Small intestine (tissue), 16 donors: ENCODE data around the gene ZBTB3. TPM values are rescaled to one million over a fixed set of nuclear protein-coding genes. Genes with fewer than 3 reads are reported as not detected.

Experiments
- DNase-seq, 2 donors: peaks; one replicate each; pipeline versions ENCODE4 v3.0.0 to v3.0.0-alpha.2; 2013
- FAIRE-seq: peaks from 2 replicates; lab custom pipeline; 2012; peaks lifted over from hg19 to GRCh38; lab: Jason Lieb, UNC
- H3K27ac ChIP-seq, 3 donors: one replicate each; pipeline ENCODE4 v1.5.1; 2013; ENCODE audit warnings: low read length in 2 of 3, mild to moderate bottlenecking in 2 of 3, control low read depth in 1 of 3, inconsistent platforms in 1 of 3, low read depth in 1 of 3, moderate library complexity in 1 of 3
- H3K27me3 ChIP-seq, 3 donors: one replicate each; pipeline ENCODE4 v1.6.1; 2013; ENCODE audit warnings: low read length in 3 of 3, inconsistent platforms in 1 of 3; ENCODE audit not compliant: control insufficient read depth in 3 of 3, insufficient read depth in 3 of 3
- H3K36me3 ChIP-seq, 3 donors: one replicate each; pipeline ENCODE4 v1.6.1; 2013; ENCODE audit warnings: low read length in 3 of 3, inconsistent platforms in 1 of 3, low read depth in 1 of 3, mild to moderate bottlenecking in 1 of 3, moderate library complexity in 1 of 3; ENCODE audit not compliant: control insufficient read depth in 3 of 3, insufficient read depth in 2 of 3
- H3K4me1 ChIP-seq, 3 donors: one replicate each; pipeline ENCODE4 v1.6.1; 2013; ENCODE audit warnings: low read length in 2 of 3, inconsistent platforms in 1 of 3, low read depth in 1 of 3, mild to moderate bottlenecking in 1 of 3, moderate library complexity in 1 of 3; ENCODE audit not compliant: control insufficient read depth in 3 of 3, insufficient read depth in 2 of 3
- H3K4me3 ChIP-seq, 3 donors: one replicate each; pipeline ENCODE4 v1.5.1; 2013; ENCODE audit warnings: low read length in 3 of 3, control low read depth in 1 of 3, inconsistent platforms in 1 of 3, low read depth in 1 of 3, mild to moderate bottlenecking in 1 of 3, moderate library complexity in 1 of 3
- H3K9me3 ChIP-seq, 2 donors: one replicate each; pipeline ENCODE4 v1.6.1; 2013; ENCODE audit warnings: low read depth in 1 of 2, low read length in 1 of 2; ENCODE audit not compliant: control insufficient read depth in 2 of 2, insufficient read depth in 1 of 2
- WGBS, 3 donors: extraction: QIAGEN DNeasy Blood & Tissue Kit; methylation state at CpG; one replicate each; pipeline ENCODE4 v1.1.7; 2013; 5-methylcytosine and 5-hydroxymethylcytosine counted together
- long read RNA-seq, 10 donors: transcript quantifications; one replicate each; lab custom pipeline, GENCODE V29; 2026
- polyA plus RNA-seq, 4 donors: library from polyadenylated mRNA; stranded (reverse) in 3 of 4; unstranded in 1 of 4; fragments of 200-250 nt in 3 of 4; fragments of 120-200 nt in 1 of 4; gene quantifications; one replicate each; pipeline versions ENCODE4 v1.2.1 to v1.2.3, GENCODE V29; 2013
- donor health status: healthy with polysubstance abuse.
- donor health status: control.
- donor health status: control.
- donor health status: Bipolar disorder and iron deficiency.
- donor health status: healthy.

ZBTB3 gene
- 1 to 10 TPM in 3 of 4 donors, under 1 TPM in 1; 0.27 to 7.3 (median 4.5) TPM for polyA plus RNA-seq
- long read RNA-seq, donor 1, partial matches to known transcripts = 0 of 1 reads
- long read RNA-seq, donor 1, other reads (novel, unspliced or antisense) = 0 of 1 reads
- long read RNA-seq, donor 2 = 0 reads
- long read RNA-seq, donor 3, partial matches to known transcripts = 0 of 1 reads
- long read RNA-seq, donor 3, other reads (novel, unspliced or antisense) = 0 of 1 reads
- long read RNA-seq, donor 4 = 0 reads
- long read RNA-seq, donor 5 = 0 reads
- long read RNA-seq, donor 6, partial matches to known transcripts = 0 of 1 reads
- long read RNA-seq, donor 6, other reads (novel, unspliced or antisense) = 0 of 1 reads
- long read RNA-seq, donor 7 = 0 reads
- long read RNA-seq, donor 8 = 0 reads
- long read RNA-seq, donor 9 = 0 reads
- long read RNA-seq, donor 10, partial matches to known transcripts = 0 of 1 reads
- long read RNA-seq, donor 10, other reads (novel, unspliced or antisense) = 0 of 1 reads

- FAIRE-seq = no peak
- 0 to 1% (median 1%) methylated on average over 47 of the region's 47 CpGs for WGBS, 3 donors
These were observed at the start of gene ZBTB3 for GRCh38 chr11:62753736-62754603. Gene ZBTB3, minus strand, starts transcription at chr11:62754160. Its CDS starts 496 bp downstream, at chr11:62753664.

GRCh38 chr11:62801071-62801470 is 47.1 kb upstream of the ZBTB3 start:
- no peak overlapping the region for H3K27ac ChIP-seq
- peaks cover 0 to 12% (median 11%) of the 10 kb centered on the region in 3 donors for H3K4me1 ChIP-seq
- 85 to 87% (median 86%) methylated on average over 4 of the region's 4 CpGs for WGBS, 3 donors
- H3K9me3 ChIP-seq = no peaks in the 10 kb centered on the region
- H3K36me3 ChIP-seq = peaks cover 32 to 77% (median 45%) of the 10 kb centered on the region in 3 donors
- no peak overlapping the region for H3K4me3 ChIP-seq
- no peak for DNase-seq
- H3K27me3 ChIP-seq = no peaks in the 10 kb centered on the region
- no peak for FAIRE-seq

More at GRCh38 chr11:62753736-62754603, at the start of gene ZBTB3:
- H3K36me3 ChIP-seq = peaks cover 1 to 24% (median 2%) of the 10 kb centered on the region in 3 donors
- no peaks in the 10 kb centered on the region for H3K27me3 ChIP-seq
- peak; percentile 99 to 100 for DNase-seq
- H3K4me1 ChIP-seq = peaks cover 0 to 10% (median 7%) of the 10 kb centered on the region in 3 donors
- no peaks in the 10 kb centered on the region for H3K9me3 ChIP-seq
- H3K27ac ChIP-seq = peak within 1 kb of the TSS; percentile 66 to 98 (median 94)
- H3K4me3 ChIP-seq = peak within 1 kb of the TSS in 2 of 3 donors; percentile 58 to 77

- FAIRE-seq = no peak
- Histone ChIP-seq H3K27ac (no peak overlapping the region), H3K4me3 (no peak overlapping the region), H3K36me3 (peaks cover 41 to 90% (median 53%) of the 10 kb centered on the region in 3 donors), H3K9me3 (no peaks in the 10 kb centered on the region), H3K4me1 (peaks cover 0 to 10% (median 7%) of the 10 kb centered on the region in 3 donors), H3K27me3 (no peaks in the 10 kb centered on the region)
- 90 to 95% (median 92%) methylated on average over 10 of the region's 10 CpGs for WGBS, 3 donors
- DNase-seq = no peak
These were observed 45.5 kb upstream of the ZBTB3 start for GRCh38 chr11:62799486-62799885.

- no peak overlapping the region for H3K27ac ChIP-seq
- DNase-seq (no peak), FAIRE-seq (no peak)
- no peaks in the 10 kb centered on the region for H3K27me3 ChIP-seq
- H3K9me3 ChIP-seq = no peaks in the 10 kb centered on the region
- H3K4me1 ChIP-seq = peaks cover 0 to 5% (median 2%) of the 10 kb centered on the region in 3 donors
- 91 to 92% (median 92%) methylated on average over 7 of the region's 7 CpGs for WGBS, 3 donors
- peaks cover 39 to 89% (median 48%) of the 10 kb centered on the region in 3 donors for H3K36me3 ChIP-seq
- no peak overlapping the region for H3K4me3 ChIP-seq
These were observed 42.3 kb upstream of the ZBTB3 start for GRCh38 chr11:62796281-62796680.

GRCh38 chr11:62794201-62794775 is 40.3 kb upstream of the ZBTB3 start:
- no peak for FAIRE-seq
- Histone ChIP-seq H3K4me3 (no peak overlapping the region), H3K4me1 (peaks cover 2 to 16% (median 5%) of the 10 kb centered on the region in 3 donors), H3K27me3 (no peaks in the 10 kb centered on the region), H3K9me3 (no peaks in the 10 kb centered on the region), H3K27ac (peak overlapping the region in 1 of 3 donors; percentile 7), H3K36me3 (peaks cover 29 to 87% (median 39%) of the 10 kb centered on the region in 3 donors)
- 93 to 94% (median 93%) methylated on average over 8 of the region's 8 CpGs for WGBS, 3 donors
- DNase-seq = no peak

GRCh38 chr11:62792202-62792575 is 38.2 kb upstream of the ZBTB3 start:
- peaks cover 2 to 23% (median 5%) of the 10 kb centered on the region in 3 donors for H3K4me1 ChIP-seq
- WGBS, 3 donors = 28% methylated on average over 11 of the region's 11 CpGs
- DNase-seq (no peak), FAIRE-seq (no peak)
- H3K9me3 ChIP-seq = no peaks in the 10 kb centered on the region
- H3K27me3 ChIP-seq = no peaks in the 10 kb centered on the region
- H3K27ac ChIP-seq = peak overlapping the region; percentile 43 to 92 (median 51)
- H3K36me3 ChIP-seq = peaks cover 20 to 71% (median 31%) of the 10 kb centered on the region in 3 donors
- peak overlapping the region in 1 of 3 donors; percentile 9 for H3K4me3 ChIP-seq

GRCh38 chr11:62791501-62792201 is 37.7 kb upstream of the ZBTB3 start, which contains the start of gene TMEM223:
Gene TMEM223, minus strand, starts transcription at chr11:62792006. Its CDS starts 12 bp downstream, at chr11:62791994.
- DNase-seq = peak; percentile 89 to 93
- Histone ChIP-seq H3K36me3 (peaks cover 20 to 66% (median 28%) of the 10 kb centered on the region in 3 donors), H3K9me3 (no peaks in the 10 kb centered on the region), H3K27me3 (no peaks in the 10 kb centered on the region), H3K4me3 (peak within 1 kb of the TSS; percentile 75 to 98 (median 97)), H3K27ac (peak within 1 kb of the TSS; percentile 43 to 92 (median 75)), H3K4me1 (peaks cover 2 to 23% (median 5%) of the 10 kb centered on the region in 3 donors)
- no peak for FAIRE-seq
- 0 to 1% (median 0%) methylated on average over 48 to 58 of the region's 58 CpGs for WGBS, 3 donors
